ENCODE data around the gene CDH4.

The CDH4 gene

GRCh38 chr20:61391812-61392520 lies 139.9 kb downstream of the CDH4 start:
- no peak overlapping the region for H3K4me3 ChIP-seq (ENCODE audit: low read depth, low read length)
- CTCF ChIA-PET = no interaction called here
- DNase-seq (ENCODE audit: low read depth, low spot score) = no peak
- no peak for TF ChIP-seq CTCF (IDR thresholded peaks at IDR 0.05; ENCODE audit: insufficient read depth, low read length, missing control alignments)
- POLR2A ChIA-PET = no interaction called here

GRCh38 chr20:61394088-61394799 lies 142.2 kb downstream of the CDH4 start:
- TF ChIP-seq CTCF (IDR thresholded peaks at IDR 0.05; ENCODE audit: insufficient read depth, low read length, missing control alignments) = no peak
- DNase-seq (ENCODE audit: low read depth, low spot score) = no peak
- H3K4me3 ChIP-seq (ENCODE audit: low read depth, low read length) = no peak overlapping the region
- CTCF ChIA-PET = no interaction called here
- POLR2A ChIA-PET = no interaction called here

- no peak for TF ChIP-seq CTCF (IDR thresholded peaks at IDR 0.05; ENCODE audit: insufficient read depth, low read length, missing control alignments)
- H3K4me3 ChIP-seq (ENCODE audit: low read depth, low read length) = no peak overlapping the region
- CTCF ChIA-PET = no interaction called here
- DNase-seq (ENCODE audit: low read depth, low spot score) = no peak
- POLR2A ChIA-PET = no interaction called here
Observed at GRCh38 chr20:61396262-61396848, 144.3 kb downstream of the CDH4 start.

DNA sequence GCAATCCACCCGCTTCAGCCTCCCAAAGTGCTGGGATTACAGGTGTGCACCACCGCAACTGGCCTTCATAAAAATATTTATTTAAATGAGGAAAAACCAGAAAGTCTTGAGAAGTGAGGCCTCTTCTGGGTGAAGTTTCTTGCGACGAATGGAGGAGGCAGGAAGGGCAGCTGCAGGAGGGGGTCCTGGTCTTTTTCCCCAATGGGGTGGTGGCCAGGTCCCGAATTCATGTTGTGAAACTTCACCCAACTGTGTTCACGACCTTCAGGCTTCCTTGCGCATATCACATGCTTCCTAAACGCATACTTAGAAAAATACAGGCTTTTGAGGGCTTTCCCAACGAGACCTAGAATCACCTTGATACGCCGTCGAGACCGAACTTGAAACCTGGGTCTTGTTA lies 145.1 kb downstream of the CDH4 start:
- ChIA-PET CTCF (no interaction called here), POLR2A (interaction anchor here (0.7 kb wide), 1 partner anchor 338 kb away, joined by 3 read pairs; no protein-coding TSS in a partner anchor)
- DNase-seq (ENCODE audit: low read depth, low spot score) = no peak
- no peak overlapping the region for H3K4me3 ChIP-seq (ENCODE audit: low read depth, low read length)
- no peak for TF ChIP-seq CTCF (IDR thresholded peaks at IDR 0.05; ENCODE audit: insufficient read depth, low read length, missing control alignments)

- no peak overlapping the region for H3K4me3 ChIP-seq (ENCODE audit: low read depth, low read length)
- no peak for TF ChIP-seq CTCF (IDR thresholded peaks at IDR 0.05; ENCODE audit: insufficient read depth, low read length, missing control alignments)
- DNase-seq (ENCODE audit: low read depth, low spot score) = no peak
- ChIA-PET POLR2A (no interaction called here), CTCF (no interaction called here)
Observed at GRCh38 chr20:61397790-61398189, 145.7 kb downstream of the CDH4 start.

GRCh38 chr20:61399433-61399832 lies 147.4 kb downstream of the CDH4 start:
- no peak for TF ChIP-seq CTCF (IDR thresholded peaks at IDR 0.05; ENCODE audit: insufficient read depth, low read length, missing control alignments)
- no peak overlapping the region for H3K4me3 ChIP-seq (ENCODE audit: low read depth, low read length)
- no peak for DNase-seq (ENCODE audit: low read depth, low spot score)
- CTCF ChIA-PET = no interaction called here
- POLR2A ChIA-PET = no interaction called here

Data from AG04449 (cell line).